HepG2 (cell line): ENCODE data around the gene HARBI1. TPM values are rescaled to one million over a fixed set of nuclear protein-coding genes. Genes with fewer than 3 reads are reported as not detected.

Experiments
- ARNT ChIP-seq: fragments of 450-650 bp; IDR thresholded peaks from 2 replicates; pipeline ENCODE4 v1.6.1; 2017
- ARNT2 ChIP-seq: sonication (generic); formaldehyde crosslinking; IDR thresholded peaks from 2 replicates; pipeline ENCODE4 v1.8.0; 2022; ENCODE audit warnings: mild to moderate bottlenecking, low read depth, missing genetic modification reagents, moderate library complexity
- ERF ChIP-seq: IDR thresholded peaks from 2 replicates; pipeline ENCODE4 v1.6.1; 2018; ENCODE audit warnings: missing biosample characterization, missing genetic modification reagents
- JDP2 ChIP-seq: sonication (generic); formaldehyde crosslinking; IDR thresholded peaks from 2 replicates; pipeline ENCODE4 v1.8.1; 2022; ENCODE audit warnings: missing genetic modification reagents, borderline replicate concordance
- MEIS2 ChIP-seq: sonication (generic); formaldehyde crosslinking; IDR thresholded peaks from 2 replicates; pipeline ENCODE4 v1.9.0; 2021; ENCODE audit warnings: mild to moderate bottlenecking, missing genetic modification reagents
- MTA3 ChIP-seq: sonication (generic); formaldehyde crosslinking; IDR thresholded peaks from 2 replicates; pipeline ENCODE4 v1.4.0; 2020; ENCODE audit warnings: missing genetic modification reagents
- MYPOP ChIP-seq: sonication (generic); formaldehyde crosslinking; IDR thresholded peaks from 2 replicates; pipeline ENCODE4 v1.8.1; 2023; ENCODE audit warnings: mild to moderate bottlenecking, moderate library complexity, missing genetic modification reagents
- NFE2L2 ChIP-seq: fragments of 150-350 bp; IDR thresholded peaks from 2 replicates; pipeline ENCODE4 v1.6.1; 2014; ENCODE audit warnings: low read length
- RBAK ChIP-seq: sonication (generic); formaldehyde crosslinking; IDR thresholded peaks from 2 replicates; pipeline ENCODE4 v1.5.1; 2020; ENCODE audit warnings: mild to moderate bottlenecking, missing genetic modification reagents
- RXRB ChIP-seq: IDR thresholded peaks from 2 replicates; pipeline ENCODE4 v1.6.1; 2016; ENCODE audit warnings: borderline replicate concordance, missing genetic modification reagents, missing compliant biosample characterization
- SCMH1 ChIP-seq: sonication (generic); formaldehyde crosslinking; IDR thresholded peaks from 2 replicates; pipeline ENCODE4 v1.9.0; 2021; ENCODE audit warnings: missing genetic modification reagents, mild to moderate bottlenecking, borderline replicate concordance
- TCF7 ChIP-seq: sonication (generic); IDR thresholded peaks from 2 replicates; pipeline ENCODE4 v1.6.1; 2016; ENCODE audit warnings: antibody characterized with exemption, low read depth
- THYN1 ChIP-seq: sonication (generic); formaldehyde crosslinking; IDR thresholded peaks from 2 replicates; pipeline ENCODE4 v1.8.1; 2023; ENCODE audit warnings: low read depth, mild to moderate bottlenecking, moderate library complexity, missing genetic modification reagents, borderline replicate concordance
- ZBTB8A ChIP-seq: sonication (generic); formaldehyde crosslinking; IDR thresholded peaks from 2 replicates; pipeline ENCODE4 v1.4.0; 2020; ENCODE audit warnings: mild to moderate bottlenecking, low read depth, missing genetic modification reagents, borderline replicate concordance
- ZMAT3 ChIP-seq: sonication (generic); formaldehyde crosslinking; conservative IDR thresholded peaks from 2 replicates; pipeline ENCODE4 v1.7.0; 2021; ENCODE audit warnings: missing genetic modification reagents
- ZNF207 ChIP-seq: fragments of 450-650 bp; IDR thresholded peaks from 2 replicates; pipeline ENCODE4 v1.6.1; 2016; ENCODE audit warnings: antibody characterized with exemption, borderline replicate concordance
- ZNF337 ChIP-seq: sonication (generic); formaldehyde crosslinking; IDR thresholded peaks from 2 replicates; pipeline ENCODE4 v1.5.1; 2020; ENCODE audit warnings: missing genetic modification reagents, low read depth, mild to moderate bottlenecking, borderline replicate concordance
- ZNF557 ChIP-seq: sonication (generic); formaldehyde crosslinking; IDR thresholded peaks from 2 replicates; pipeline ENCODE4 v1.4.0; 2020; ENCODE audit warnings: missing genetic modification reagents
- ZNF570 ChIP-seq: sonication (generic); formaldehyde crosslinking; IDR thresholded peaks from 2 replicates; pipeline ENCODE4 v1.4.0; 2020; ENCODE audit warnings: mild to moderate bottlenecking, missing genetic modification reagents, borderline replicate concordance
- ZNF737 ChIP-seq: sonication (generic); formaldehyde crosslinking; IDR thresholded peaks from 2 replicates; pipeline ENCODE4 v1.5.0; 2020; ENCODE audit warnings: missing genetic modification reagents, mild to moderate bottlenecking, borderline replicate concordance
- ZNF883 ChIP-seq: sonication (generic); formaldehyde crosslinking; IDR thresholded peaks from 2 replicates; pipeline ENCODE4 v1.5.1; 2020; ENCODE audit warnings: mild to moderate bottlenecking, missing genetic modification reagents; ENCODE audit errors: not compliant biosample characterization
- polyA plus RNA-seq, 8 experiments: library from polyadenylated mRNA; depleted of rRNA in 3 of 8; stranded (reverse) in 7 of 8; unstranded in 1 of 8; fragments of >200 nt; fragmentation: Illumina TruSeq in 4 of 8; extraction: Trizol in 4 of 8; gene quantifications; 2 replicates each; pipeline versions ENCODE4 v1.2.1 to v1.2.3, GENCODE V29; 2011 to 2016; ENCODE audit warnings: low read depth in 4 of 8, missing spikeins in 1 of 8, mixed read lengths in 1 of 8; ENCODE audit not compliant: insufficient read depth in 1 of 8
- total RNA-seq, 5 experiments: library from RNA; depleted of rRNA; stranded (reverse); fragments of >200 nt; fragmentation: Illumina TruSeq; extraction: Trizol; gene quantifications; 2 replicates each; pipeline ENCODE4 v1.2.3, GENCODE V29; 2016; ENCODE audit warnings: low read depth in 1 of 5
- TF ChIP-seq, protein P1 (sequence below): IDR thresholded peaks from 2 replicates; pipeline ENCODE4 v1.6.1; 2016; ENCODE audit warnings: low read depth

Gene HARBI1
- total and polyA plus RNA-seq, 2 of the 13 experiments (the other 11 are each of a cell fraction or from before 2014, with no cell fraction given): 2.5 to 4.8 TPM

DNA sequence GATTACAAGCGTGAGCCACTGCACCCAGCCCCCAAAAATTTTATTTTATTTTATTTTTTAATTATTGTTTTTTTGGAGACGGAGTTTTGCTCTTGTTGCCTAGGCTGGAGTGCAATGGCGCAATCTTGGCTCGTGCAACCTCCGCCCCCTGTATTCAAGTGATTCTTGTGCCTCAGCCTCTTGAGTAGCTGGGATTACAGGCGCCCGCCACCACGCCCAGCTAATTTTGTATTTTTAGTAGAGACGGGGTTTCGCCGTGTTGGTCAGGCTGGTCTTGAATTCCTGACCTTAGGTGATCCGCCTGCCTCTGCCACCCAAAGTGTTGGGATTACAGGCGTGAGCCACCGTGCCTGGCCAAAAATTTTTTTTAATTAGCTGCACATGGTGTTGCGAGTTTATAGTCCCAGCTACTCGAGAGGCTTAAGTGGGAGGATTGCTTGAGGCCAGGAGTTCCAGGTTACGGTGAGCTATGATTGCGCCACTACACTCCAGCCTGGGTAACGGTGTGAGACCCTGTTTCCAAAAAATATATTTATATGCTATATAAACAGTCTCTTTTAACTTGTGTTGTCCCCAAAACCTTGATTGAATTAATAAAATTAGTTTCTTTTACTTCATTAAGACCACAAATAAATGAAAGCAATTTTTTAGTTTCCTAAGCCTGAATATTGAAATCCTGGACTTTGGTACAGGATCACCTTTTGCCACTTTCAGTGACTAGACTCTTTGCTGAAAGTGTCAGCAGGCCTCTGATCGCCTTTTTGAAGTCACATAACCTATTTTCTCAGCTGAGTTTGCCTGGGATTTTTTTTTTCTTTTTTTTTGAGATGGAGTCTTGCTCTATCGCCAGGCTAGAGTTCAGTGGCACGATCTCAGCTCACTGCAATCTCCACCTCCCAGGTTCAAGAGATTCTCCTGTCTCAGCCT lies 16.5 kb upstream of the HARBI1 start (continued):
- no peak for TF ChIP-seq MYPOP (CRISPR knock-in tag)
- no peak for TF ChIP-seq ZMAT3
- TF ChIP-seq ZNF570 (CRISPR knock-in tag): no peak
- no peak for TF ChIP-seq ARNT
- TF ChIP-seq ZNF737 (CRISPR knock-in tag): no peak
- no peak for TF ChIP-seq ZBTB8A (CRISPR knock-in tag)
- no peak for TF ChIP-seq ZNF883 (CRISPR knock-in tag)
- no peak for TF ChIP-seq ZNF557
- TF ChIP-seq TCF7: peak; percentile 66
- no peak for TF ChIP-seq MTA3
- no peak for TF ChIP-seq THYN1 (CRISPR knock-in tag)
- TF ChIP-seq JDP2 (CRISPR knock-in tag): no peak
- TF ChIP-seq, protein P1, sequence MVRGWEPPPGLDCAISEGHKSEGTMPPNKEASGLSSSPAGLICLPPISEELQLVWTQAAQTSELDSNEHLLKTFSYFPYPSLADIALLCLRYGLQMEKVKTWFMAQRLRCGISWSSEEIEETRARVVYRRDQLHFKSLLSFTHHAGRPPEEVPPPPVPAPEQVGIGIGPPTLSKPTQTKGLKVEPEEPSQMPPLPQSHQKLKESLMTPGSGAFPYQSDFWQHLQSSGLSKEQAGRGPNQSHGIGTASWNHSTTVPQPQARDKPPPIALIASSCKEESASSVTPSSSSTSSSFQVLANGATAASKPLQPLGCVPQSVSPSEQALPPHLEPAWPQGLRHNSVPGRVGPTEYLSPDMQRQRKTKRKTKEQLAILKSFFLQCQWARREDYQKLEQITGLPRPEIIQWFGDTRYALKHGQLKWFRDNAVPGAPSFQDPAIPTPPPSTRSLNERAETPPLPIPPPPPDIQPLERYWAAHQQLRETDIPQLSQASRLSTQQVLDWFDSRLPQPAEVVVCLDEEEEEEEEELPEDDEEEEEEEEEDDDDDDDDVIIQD (CRISPR knock-in tag): no peak
- TF ChIP-seq ERF (CRISPR knock-in tag): 0 out of 2 replicates have a peak, but pooled peaks have one; percentile 23
- no peak for TF ChIP-seq RBAK (CRISPR knock-in tag)
- TF ChIP-seq ARNT2 (CRISPR knock-in tag): no peak
- no peak for TF ChIP-seq ZNF337 (CRISPR knock-in tag)
- TF ChIP-seq NFE2L2: no peak
- TF ChIP-seq SCMH1 (CRISPR knock-in tag): no peak
- TF ChIP-seq MEIS2 (CRISPR knock-in tag): no peak
- TF ChIP-seq ZNF207: no peak
- 0 out of 2 replicates have a peak, but pooled peaks have one; percentile 21 for TF ChIP-seq RXRB (CRISPR knock-in tag)
